Measurements from ENCODE around the gene SLC26A6.

- TF ChIP-seq CTCF (IDR thresholded peaks at IDR 0.05) = no peak
- TF ChIP-seq POLR2AphosphoS5 (IDR thresholded peaks at IDR 0.05) = no peak
These were observed 49.9 kb downstream of the SLC26A6 start for GRCh38 chr3:48585411-48585810.

Data from upper lobe of left lung (tissue), 4 donors.